Stimulated activated CD4-positive, alpha-beta T cell treated with anti-CD3 and anti-CD28 coated beads, Interleukin-4, amount 100 ng/mL, for 24 hours (primary cell): Measurements from ENCODE around the gene MYH3.

Experiments
- DNase-seq: peaks from one replicate; pipeline ENCODE4 v3.0.0-alpha.2; 2020

The MYH3 gene

DNA sequence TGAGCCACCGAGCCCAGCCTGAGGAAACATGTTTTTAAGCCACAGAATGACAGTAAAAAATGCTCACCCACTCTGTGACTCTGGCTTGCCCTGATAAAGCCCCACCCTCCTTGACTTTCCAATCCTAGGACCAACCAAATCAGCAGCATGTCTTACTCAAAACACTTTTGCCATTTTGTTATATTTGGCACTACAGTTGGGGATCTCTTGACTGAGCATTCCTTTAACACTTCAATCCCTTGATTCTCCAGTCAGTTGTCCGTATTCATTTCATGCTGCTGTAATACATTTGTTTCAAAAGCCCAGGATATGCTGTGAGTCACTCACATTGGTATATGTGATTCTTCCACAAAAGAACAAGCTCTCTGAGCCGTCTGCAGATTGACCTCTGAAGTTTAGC lies 8.2 kb downstream of the MYH3 start:
- no peak for DNase-seq

GRCh38 chr17:10648381-10648780 lies 8.7 kb downstream of the MYH3 start:
- no peak for DNase-seq

- DNase-seq, result peak; percentile 80
Observed at GRCh38 chr17:10646392-10646990, 10.6 kb downstream of the MYH3 start.

- DNase-seq, result no peak
Observed at GRCh38 chr17:10640475-10640874, 16.6 kb downstream of the MYH3 start.

DNA sequence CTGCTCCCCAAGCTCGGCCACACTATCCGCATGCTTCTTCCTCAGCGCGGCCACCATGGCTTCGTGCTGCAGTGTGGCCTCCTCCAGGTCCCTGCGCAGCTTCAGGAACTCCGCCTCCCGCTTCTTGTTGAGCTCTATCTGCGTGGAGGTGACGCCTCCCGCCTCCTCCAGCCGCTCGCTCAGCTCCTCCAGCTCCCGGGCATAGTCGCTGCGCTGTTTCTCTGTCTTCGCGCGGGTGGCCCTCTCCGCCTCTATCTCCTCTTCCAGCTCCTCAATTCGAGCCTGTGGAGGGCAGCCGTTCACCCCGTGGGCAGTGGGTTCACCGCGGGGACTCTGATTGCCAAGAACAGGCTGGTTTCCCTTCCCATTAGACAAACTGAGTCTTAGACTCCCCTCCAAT lies 19.0 kb downstream of the MYH3 start:
- no peak for DNase-seq

DNA sequence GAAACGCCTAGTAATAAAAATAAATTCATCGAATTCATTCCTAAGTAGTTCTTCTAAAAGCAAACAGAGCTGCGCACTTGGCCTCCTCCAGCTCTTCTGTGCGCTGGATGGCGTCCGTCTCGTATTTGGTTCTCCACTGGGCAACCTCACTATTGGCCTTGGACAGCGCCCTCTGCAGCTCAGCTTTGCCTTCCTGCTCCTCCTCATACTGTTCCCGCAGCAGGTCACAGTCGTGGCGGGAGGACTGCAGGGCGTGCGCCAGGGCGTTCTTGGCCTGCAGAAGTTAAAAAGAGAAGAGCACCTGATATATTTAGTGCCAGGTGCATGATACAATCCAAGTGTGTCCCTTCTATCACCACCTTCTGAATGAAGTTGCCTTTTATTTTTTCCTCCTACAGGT lies 21.8 kb downstream of the MYH3 start:
- DNase-seq, result no peak

- DNase-seq, result peak; percentile 7
Observed at GRCh38 chr17:10633738-10634379, 23.2 kb downstream of the MYH3 start.

DNA sequence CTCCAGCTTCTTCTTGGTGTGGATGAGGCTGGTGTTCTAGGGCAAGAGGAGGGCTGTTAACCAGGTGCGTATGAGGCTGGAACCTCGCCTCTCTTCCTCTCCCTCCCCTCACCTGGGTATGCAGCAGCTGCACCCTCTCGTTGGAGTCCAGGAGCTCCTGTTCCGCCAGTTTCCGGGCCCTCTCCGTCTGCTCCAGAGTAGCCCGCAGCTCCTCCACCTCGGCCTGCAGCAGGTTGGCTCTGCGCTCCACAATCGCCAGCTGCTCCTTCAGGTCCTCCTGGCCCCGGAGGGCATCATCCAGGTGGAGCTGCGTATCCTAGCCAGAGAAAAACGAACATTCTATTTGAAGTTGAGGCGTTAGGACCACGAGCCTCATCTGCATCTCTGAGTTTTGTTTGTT lies 25.4 kb downstream of the MYH3 start:
- DNase-seq, result no peak

DNA sequence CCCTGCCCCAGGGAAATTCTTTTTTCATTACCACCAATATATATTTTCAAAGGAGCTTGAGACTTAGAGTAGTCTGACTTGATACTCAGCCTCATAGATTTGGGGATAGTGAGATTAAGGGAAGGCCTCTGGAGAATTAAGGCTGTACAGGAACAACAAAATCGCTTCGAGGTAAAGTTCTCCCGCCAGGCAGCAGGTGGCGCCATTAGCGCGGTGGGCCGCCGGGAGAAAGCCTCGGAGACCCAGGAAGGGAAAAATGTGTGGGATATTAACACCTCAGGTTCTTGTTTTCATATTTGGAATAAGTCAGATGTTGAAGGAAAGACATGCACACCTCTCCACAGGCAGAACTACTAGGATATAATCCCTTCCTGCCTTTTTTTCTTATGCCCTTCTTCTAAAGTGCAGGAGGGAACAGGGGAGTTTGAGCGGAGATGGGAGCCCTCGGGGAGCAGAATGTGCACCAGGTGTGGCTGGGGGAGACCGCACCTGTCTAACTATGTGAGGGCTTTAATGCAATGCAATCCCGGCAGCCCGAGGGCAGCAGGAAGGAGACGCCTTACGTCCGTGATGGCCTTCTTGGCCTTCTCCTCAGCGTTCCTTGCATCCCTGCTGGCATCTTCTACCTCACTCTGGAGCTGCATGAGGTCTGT lies 25.9 kb downstream of the MYH3 start:
- DNase-seq, result no peak

- no peak for DNase-seq
Observed at GRCh38 chr17:10629706-10630105, 27.4 kb downstream of the MYH3 start.

DNA sequence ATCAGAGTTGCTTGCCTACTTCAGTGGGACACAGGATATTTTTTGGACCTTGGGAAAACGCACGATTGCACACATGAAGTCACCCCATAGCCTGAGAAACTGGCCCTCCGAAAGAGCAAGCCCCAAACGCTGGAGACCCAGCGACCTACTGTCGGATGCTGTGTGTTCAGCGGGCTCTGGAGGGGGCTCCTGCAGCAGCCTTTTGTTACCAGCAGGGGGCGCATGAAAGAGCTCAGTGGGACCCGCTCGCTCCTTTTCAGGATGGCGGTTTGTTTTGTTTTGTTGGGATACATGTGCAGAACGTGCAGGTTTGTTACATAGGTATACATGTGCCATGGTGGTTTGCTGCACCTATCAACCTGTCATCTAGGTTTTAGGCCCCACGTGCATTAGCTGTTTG lies 28.4 kb downstream of the MYH3 start:
- peak; percentile 14 for DNase-seq

DNA sequence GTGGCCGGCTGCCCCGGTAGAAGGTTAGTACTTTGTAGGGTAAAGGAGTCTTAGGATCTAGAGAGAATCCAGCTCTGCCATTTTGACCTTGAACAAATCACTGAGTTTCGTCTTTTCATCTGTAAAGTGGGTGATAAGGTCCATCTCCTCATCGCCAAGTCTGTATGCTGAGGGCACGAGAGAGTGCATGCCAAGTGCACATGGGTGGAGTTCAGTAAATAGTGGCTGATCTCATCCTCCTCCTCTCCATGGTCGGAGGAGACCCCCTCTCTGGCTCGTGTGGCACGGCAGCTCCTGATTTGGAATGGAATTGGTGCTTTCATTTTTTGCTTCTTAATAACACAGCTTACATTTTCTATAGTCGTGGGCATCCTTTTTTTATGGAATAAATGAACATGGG lies 30.7 kb downstream of the MYH3 start:
- no peak for DNase-seq

DNA sequence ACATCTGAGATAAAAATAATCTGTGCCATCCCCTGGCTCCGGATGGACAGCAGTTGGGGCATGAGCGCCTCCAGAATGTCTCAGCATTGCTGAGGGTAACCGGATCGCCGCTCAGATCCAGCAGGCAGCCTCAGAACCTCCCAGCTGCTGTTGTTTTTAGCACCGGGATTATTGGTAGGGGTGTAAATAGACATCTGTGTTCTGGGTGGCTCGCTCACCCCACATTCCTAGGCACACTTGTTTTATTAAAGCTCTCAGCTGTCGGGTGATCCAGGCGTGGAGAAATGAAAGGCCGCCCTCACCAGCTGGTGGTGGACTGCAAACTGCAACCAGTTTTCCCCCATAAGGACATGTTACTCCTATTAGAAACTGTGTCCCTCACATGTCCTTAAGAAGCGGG lies 32.1 kb downstream of the MYH3 start:
- DNase-seq, result no peak

DNA sequence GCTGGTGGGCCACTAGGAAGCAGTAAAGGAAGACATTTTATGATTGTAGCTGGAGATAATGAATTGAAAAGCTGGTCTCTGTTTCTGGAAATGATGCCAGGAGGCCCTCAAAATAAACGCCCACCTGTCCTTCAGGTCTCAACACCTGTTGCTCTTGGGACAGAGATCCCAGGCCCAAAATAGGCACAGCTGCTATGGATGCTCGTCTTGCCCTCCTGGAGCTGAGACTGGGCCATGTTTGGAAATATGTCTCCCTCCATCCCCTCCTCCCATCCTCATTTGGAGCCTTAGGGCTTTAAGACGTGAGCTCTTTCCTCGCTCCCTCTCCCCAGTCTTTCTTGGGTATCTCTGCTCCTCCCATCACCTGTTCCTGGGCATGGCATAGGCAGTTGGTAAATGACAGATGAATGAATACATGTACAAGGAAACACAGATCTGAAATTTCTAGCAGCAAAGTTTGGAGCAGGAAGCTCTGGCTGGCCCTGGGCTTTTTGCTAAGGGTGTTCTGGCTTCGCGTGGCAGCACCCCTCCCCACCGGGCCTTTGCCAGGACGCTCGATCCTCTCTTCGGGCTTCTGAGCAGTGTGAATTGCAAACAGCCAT lies 33.3 kb downstream of the MYH3 start:
- no peak for DNase-seq

DNA sequence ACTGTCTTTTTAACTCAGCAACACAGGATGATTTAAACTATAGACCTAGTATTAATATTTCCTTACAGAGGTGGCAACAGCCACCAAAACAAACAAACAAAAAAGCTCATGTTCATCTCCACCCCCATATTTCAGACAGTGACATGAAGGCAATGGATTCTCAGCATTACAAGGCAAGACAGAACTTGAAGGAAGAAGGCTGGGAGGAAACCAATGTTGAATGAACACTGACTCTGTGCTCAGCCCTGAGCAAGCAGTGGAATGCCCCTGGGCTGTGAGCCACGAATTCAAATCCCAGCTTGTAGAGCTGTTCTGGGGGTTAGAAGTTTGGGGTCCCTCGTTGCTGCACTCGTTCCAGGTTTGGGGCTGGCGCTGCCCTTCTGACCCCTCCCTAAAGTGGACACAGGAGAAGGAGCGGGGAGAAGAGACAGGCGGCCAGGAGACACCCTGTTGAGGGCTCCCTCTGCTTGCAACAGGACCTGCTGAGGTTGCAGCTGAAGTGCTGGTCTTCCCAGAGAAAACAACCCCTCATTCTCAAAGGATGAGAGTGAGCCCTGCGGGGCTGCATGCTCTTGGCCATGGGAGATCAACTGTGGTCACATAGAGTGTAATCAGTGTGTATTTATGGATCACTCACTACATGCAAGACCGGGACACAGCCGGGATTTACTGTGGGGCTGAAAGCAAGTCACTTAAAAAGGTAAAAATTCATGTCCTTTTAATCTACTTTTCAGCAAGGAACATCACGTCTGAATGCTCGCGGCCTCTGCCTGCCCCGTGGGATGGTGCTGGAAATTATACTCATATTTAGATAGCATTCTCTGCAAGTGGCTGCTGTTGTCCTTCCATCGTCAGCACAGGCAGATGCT lies 34.3 kb downstream of the MYH3 start:
- DNase-seq, result no peak

DNA sequence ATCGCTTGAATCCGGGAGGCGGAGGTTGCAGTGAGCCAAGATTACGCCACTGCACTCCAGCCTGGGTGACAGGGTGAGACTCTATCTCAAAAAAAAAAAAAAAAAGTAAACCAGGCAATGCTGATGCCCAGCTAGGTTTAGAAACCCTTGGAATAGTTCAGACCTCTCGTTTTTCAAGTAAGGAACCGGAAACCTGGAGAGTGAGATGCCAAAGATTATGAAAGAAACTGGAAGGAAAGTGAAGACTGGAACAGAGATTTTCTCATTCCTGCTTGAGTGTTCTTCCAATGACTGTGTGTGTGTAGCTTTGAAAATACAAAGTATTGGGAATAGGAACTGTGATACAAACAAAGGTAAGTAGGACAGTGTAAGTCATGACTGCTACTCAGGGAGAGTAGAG lies 35.7 kb downstream of the MYH3 start:
- no peak for DNase-seq

- no peak for DNase-seq
Observed at GRCh38 chr17:10620823-10621222, 36.3 kb downstream of the MYH3 start.

GRCh38 chr17:10618202-10618635 lies 38.9 kb downstream of the MYH3 start:
- peak; percentile 57 for DNase-seq

GRCh38 chr17:10617120-10617505 lies 40.0 kb downstream of the MYH3 start:
- no peak for DNase-seq

GRCh38 chr17:10616502-10617119 lies 40.5 kb downstream of the MYH3 start:
- peak; percentile 78 for DNase-seq

GRCh38 chr17:10614536-10615155 lies 42.5 kb downstream of the MYH3 start:
- peak; percentile 7 for DNase-seq
